Epithelial cell of esophagus (primary cell): Measurements from ENCODE around the gene BLVRA.

Experiments
- DNase-seq: peaks from one replicate; pipeline ENCODE4 v3.0.0; 2010; ENCODE audit warnings: low read depth
- H3K4me3 ChIP-seq: 2 replicates; pipeline ENCODE4 v1.5.1; 2011; ENCODE audit warnings: mild to moderate bottlenecking, low read length, control low read depth
- CTCF ChIP-seq: IDR thresholded peaks from 2 replicates; pipeline ENCODE4 v1.5.1; 2011; ENCODE audit warnings: low read depth, mild to moderate bottlenecking, low read length, control low read depth, inconsistent platforms; ENCODE audit not compliant: insufficient read depth; ENCODE audit errors: missing control alignments

Gene BLVRA

GRCh38 chr7:43752411-43752810 lies 6.1 kb upstream of the BLVRA start:
- no peak for TF ChIP-seq CTCF
- no peak for DNase-seq
- H3K4me3 ChIP-seq = no peak overlapping the region

GRCh38 chr7:43753271-43753810 lies 5.1 kb upstream of the BLVRA start:
- no peak for TF ChIP-seq CTCF
- DNase-seq = no peak
- H3K4me3 ChIP-seq = no peak overlapping the region

GRCh38 chr7:43753843-43754242 lies 4.6 kb upstream of the BLVRA start:
- DNase-seq = no peak
- TF ChIP-seq CTCF = no peak
- H3K4me3 ChIP-seq = no peak overlapping the region

GRCh38 chr7:43754596-43754995 lies 3.9 kb upstream of the BLVRA start:
- DNase-seq = no peak

GRCh38 chr7:43756368-43757072 lies 2.0 kb upstream of the BLVRA start:
- peak; percentile 44 for DNase-seq
- TF ChIP-seq CTCF = no peak
- no peak overlapping the region for H3K4me3 ChIP-seq

More at GRCh38 chr7:43754596-43754995, 3.9 kb upstream of the BLVRA start:
- no peak overlapping the region for H3K4me3 ChIP-seq
- no peak for TF ChIP-seq CTCF

- no peak for DNase-seq
- no peak for TF ChIP-seq CTCF
Observed at GRCh38 chr7:43757073-43757720, 1.3 kb upstream of the BLVRA start.

More at GRCh38 chr7:43757073-43757720, 1.3 kb upstream of the BLVRA start:
- H3K4me3 ChIP-seq = no peak overlapping the region
